HFF-Myc (cell line): Measurements from ENCODE around the gene RPTN.

ENCODE experiments used
- DNase-seq: peaks from one replicate; pipeline ENCODE4 v3.0.0-alpha.2; 2011; ENCODE audit warnings: low read depth; ENCODE audit errors: extremely low read depth
- H3K4me3 ChIP-seq: replicated peaks from 2 replicates; pipeline ENCODE4 v1.5.1; 2011; ENCODE audit warnings: low read depth, mild to moderate bottlenecking, control low read depth, low read length
- CTCF ChIP-seq: IDR thresholded peaks from 2 replicates; pipeline ENCODE4 v1.5.1; 2012; ENCODE audit warnings: mild to moderate bottlenecking, low read depth, low read length, control low read depth; ENCODE audit errors: missing control alignments

RPTN gene, protein sequence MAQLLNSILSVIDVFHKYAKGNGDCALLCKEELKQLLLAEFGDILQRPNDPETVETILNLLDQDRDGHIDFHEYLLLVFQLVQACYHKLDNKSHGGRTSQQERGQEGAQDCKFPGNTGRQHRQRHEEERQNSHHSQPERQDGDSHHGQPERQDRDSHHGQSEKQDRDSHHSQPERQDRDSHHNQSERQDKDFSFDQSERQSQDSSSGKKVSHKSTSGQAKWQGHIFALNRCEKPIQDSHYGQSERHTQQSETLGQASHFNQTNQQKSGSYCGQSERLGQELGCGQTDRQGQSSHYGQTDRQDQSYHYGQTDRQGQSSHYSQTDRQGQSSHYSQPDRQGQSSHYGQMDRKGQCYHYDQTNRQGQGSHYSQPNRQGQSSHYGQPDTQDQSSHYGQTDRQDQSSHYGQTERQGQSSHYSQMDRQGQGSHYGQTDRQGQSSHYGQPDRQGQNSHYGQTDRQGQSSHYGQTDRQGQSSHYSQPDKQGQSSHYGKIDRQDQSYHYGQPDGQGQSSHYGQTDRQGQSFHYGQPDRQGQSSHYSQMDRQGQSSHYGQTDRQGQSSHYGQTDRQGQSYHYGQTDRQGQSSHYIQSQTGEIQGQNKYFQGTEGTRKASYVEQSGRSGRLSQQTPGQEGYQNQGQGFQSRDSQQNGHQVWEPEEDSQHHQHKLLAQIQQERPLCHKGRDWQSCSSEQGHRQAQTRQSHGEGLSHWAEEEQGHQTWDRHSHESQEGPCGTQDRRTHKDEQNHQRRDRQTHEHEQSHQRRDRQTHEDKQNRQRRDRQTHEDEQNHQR

GRCh38 chr1:152159144-152159543, at the start of gene RPTN:
Gene RPTN, minus strand, starts transcription at chr1:152159228. Its CDS starts 1,339 bp downstream, at chr1:152157889.
- no peak within 1 kb of the TSS for H3K4me3 ChIP-seq
- no peak for DNase-seq
- TF ChIP-seq CTCF = no peak

GRCh38 chr1:152198982-152199381, 40.0 kb upstream of the RPTN start:
- no peak for TF ChIP-seq CTCF
- H3K4me3 ChIP-seq = no peak overlapping the region
- no peak for DNase-seq

GRCh38 chr1:152197361-152197941, 38.4 kb upstream of the RPTN start:
- H3K4me3 ChIP-seq = no peak overlapping the region
- DNase-seq = no peak

DNA sequence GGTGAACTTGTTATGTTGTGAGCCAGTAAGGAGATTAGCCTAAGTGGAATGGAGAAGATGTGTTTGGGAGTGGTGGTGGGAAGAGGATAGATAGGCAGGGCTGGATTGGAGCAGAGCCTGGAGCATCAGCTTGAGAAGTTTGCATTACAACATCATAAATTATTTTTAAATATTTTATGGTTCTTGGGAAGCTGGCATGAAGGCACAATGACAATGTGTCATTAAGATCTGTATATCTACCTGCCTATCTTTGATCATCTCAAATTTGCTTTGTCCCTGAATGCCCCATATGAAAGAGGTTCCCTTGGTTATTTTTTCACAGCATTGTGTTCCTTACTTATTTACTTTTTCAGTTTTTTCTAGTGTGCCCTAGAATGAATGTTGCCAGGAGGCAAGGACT, 32.7 kb upstream of the RPTN start:
- no peak for DNase-seq
- no peak overlapping the region for H3K4me3 ChIP-seq
- TF ChIP-seq CTCF = no peak

More at GRCh38 chr1:152197361-152197941, 38.4 kb upstream of the RPTN start:
- no peak for TF ChIP-seq CTCF

GRCh38 chr1:152191260-152191659, 32.2 kb upstream of the RPTN start:
- no peak overlapping the region for H3K4me3 ChIP-seq
- DNase-seq = no peak
- TF ChIP-seq CTCF = no peak

DNA sequence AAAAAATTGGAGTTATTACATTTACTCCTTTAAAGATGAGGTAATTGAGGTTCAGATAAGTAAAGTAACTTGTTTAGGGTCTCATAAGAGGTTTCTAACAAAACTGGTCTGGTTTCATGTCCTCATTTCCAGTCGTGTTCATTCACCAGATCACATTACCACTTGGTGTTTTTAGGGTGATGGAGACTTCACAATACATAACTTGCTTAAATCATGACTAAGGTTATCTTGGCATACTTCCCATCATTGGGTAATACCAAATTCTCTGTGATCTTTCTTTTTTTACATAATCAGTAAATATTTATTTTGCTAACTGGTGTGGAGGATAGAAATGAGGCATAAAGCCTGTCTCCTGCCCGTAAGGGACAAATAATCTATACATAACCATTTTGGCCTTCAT, 31.6 kb upstream of the RPTN start:
- H3K4me3 ChIP-seq = no peak overlapping the region
- TF ChIP-seq CTCF = no peak
- DNase-seq = no peak
